HCT116 (cell line): ENCODE measurements around the gene USP50. TPM values are rescaled to one million over a fixed set of nuclear protein-coding genes. Genes with fewer than 3 reads are reported as not detected.

Experiments
- ATAC-seq: fragments of 200-7000 bp; cut with Tn5 transposase; 2 replicates; pipeline ENCODE4 v1.9.1; 2020; ENCODE audit warnings: mild to moderate bottlenecking, moderate library complexity
- BruUV-seq: library from RNA; stranded (reverse); fragments of 400-500 nt; replicated peaks from 2 replicates; lab custom pipeline; 2021; lab: Mats Ljungman, UMichigan
- CTCF ChIA-PET: fragments of 300-600 bp; sonication (Branson Sonifier 250); formaldehyde crosslinking; loops from one replicate; lab custom pipeline; 2021; ENCODE audit warnings: antibody characterized with exemption; lab: Charles Lee
- POLR2A ChIA-PET: fragments of 300-600, 350-600 bp; sonication (Branson Sonifier 250); formaldehyde crosslinking; loops from one replicate; lab custom pipeline; 2021; ENCODE audit warnings: antibody characterized with exemption; lab: Charles Lee
- RAD21 ChIA-PET, 2 experiments: fragments of 300-600 bp; sonication (Branson Sonifier 250); formaldehyde crosslinking; loops; one replicate each; lab custom pipeline; 2023; ENCODE audit warnings: low total read pairs in 2 of 2; ENCODE audit not compliant: uncharacterized antibody in 2 of 2, unreplicated experiment in 2 of 2, low non-redundant PET in 1 of 2; lab: Charles Lee
- DNase-seq: peaks from one replicate; pipeline ENCODE4 v3.0.0-alpha.2; 2010; ENCODE audit warnings: low read depth, low spot score
- H2AFZ ChIP-seq: fragments of 200-600 bp; shearing (Covaris generic), sonication (generic); 2 replicates; pipeline ENCODE4 v1.6.1; 2017; ENCODE audit warnings: low read depth, mixed run types, mixed read lengths, antibody characterized with exemption, low read length; ENCODE audit not compliant: poor library complexity, severe bottlenecking
- H3K27ac ChIP-seq: 2 replicates; pipeline ENCODE4 v1.5.1; 2012; ENCODE audit warnings: low read depth, low read length
- H3K27me3 ChIP-seq: fragments of 200-600 bp; sonication (generic); 2 replicates; pipeline ENCODE4 v1.6.1; 2016; ENCODE audit warnings: mixed run types, low read length, mixed read lengths; ENCODE audit not compliant: insufficient read depth
- H3K36me3 ChIP-seq, 2 experiments: fragments of 200-500 bp in 1 of 2; fragments of 200-600 bp in 1 of 2; sonication (Bioruptor generic) in 1 of 2; sonication (generic) in 1 of 2; 2 replicates each; pipeline versions ENCODE4 v1.5.1 to v1.6.1; 2014 to 2016; ENCODE audit warnings: low read length in 2 of 2, inconsistent platforms in 1 of 2, mixed read lengths in 1 of 2, mixed run types in 1 of 2; ENCODE audit not compliant: insufficient read depth in 2 of 2, control insufficient read depth in 1 of 2
- H3K4me1 ChIP-seq, 2 experiments: fragments of 200-600 bp in 1 of 2; sonication (generic) in 1 of 2; 2 replicates each; pipeline versions ENCODE4 v1.5.1 to v1.6.1; 2012 to 2017; ENCODE audit warnings: low read length in 2 of 2, inconsistent platforms in 1 of 2, mild to moderate bottlenecking in 1 of 2, mixed read lengths in 1 of 2, mixed run types in 1 of 2, moderate library complexity in 1 of 2; ENCODE audit not compliant: insufficient read depth in 2 of 2, control insufficient read depth in 1 of 2
- H3K4me2 ChIP-seq: fragments of 200-600 bp; sonication (generic); 2 replicates; pipeline ENCODE4 v1.6.1; 2017; ENCODE audit warnings: mixed run types, low read length, mixed read lengths
- H3K4me3 ChIP-seq, 2 experiments: fragments of 200-600 bp in 1 of 2; sonication (generic) in 1 of 2; replicated peaks in 1 of 2; 2 replicates each; pipeline ENCODE4 v1.5.1; 2011 to 2016; ENCODE audit warnings: low read length in 2 of 2, control low read depth in 1 of 2, low read depth in 1 of 2, mild to moderate bottlenecking in 1 of 2, mixed read lengths in 1 of 2, mixed run types in 1 of 2
- H3K79me2 ChIP-seq: fragments of 200-600 bp; sonication (generic); 2 replicates; pipeline ENCODE4 v1.6.1; 2017; ENCODE audit warnings: mild to moderate bottlenecking, mixed run types, low read length, moderate library complexity, mixed read lengths; ENCODE audit not compliant: insufficient read depth
- H3K9ac ChIP-seq: fragments of 200-600 bp; sonication (generic); 2 replicates; pipeline ENCODE4 v1.6.1; 2016; ENCODE audit warnings: low read length, mixed read lengths
- H3K9me2 ChIP-seq: fragments of 200-600 bp; sonication (generic), shearing (Covaris generic); 2 replicates; pipeline ENCODE4 v1.6.1; 2017; ENCODE audit warnings: mixed run types, mild to moderate bottlenecking, moderate library complexity; ENCODE audit not compliant: insufficient read depth
- H3K9me3 ChIP-seq, 2 experiments: fragments of 200-500 bp in 1 of 2; fragments of 200-600 bp in 1 of 2; sonication (Bioruptor generic) in 1 of 2; sonication (generic) in 1 of 2; 2 replicates each; pipeline ENCODE4 v1.6.1; 2014 to 2017; ENCODE audit warnings: low read length in 2 of 2, mixed read lengths in 2 of 2, inconsistent platforms in 1 of 2, low read depth in 1 of 2, mild to moderate bottlenecking in 1 of 2, mixed run types in 1 of 2, moderate library complexity in 1 of 2; ENCODE audit not compliant: control insufficient read depth in 1 of 2, insufficient read depth in 1 of 2
- H4K20me1 ChIP-seq: fragments of 200-600 bp; sonication (generic), shearing (Covaris generic); 2 replicates; pipeline ENCODE4 v1.6.1; 2017; ENCODE audit warnings: mixed run types, mild to moderate bottlenecking, moderate library complexity; ENCODE audit not compliant: insufficient read depth
- CBX3 ChIP-seq: IDR thresholded peaks from 2 replicates; pipeline ENCODE4 v1.6.1; 2012; ENCODE audit warnings: low read depth
- CTCF ChIP-seq, 3 experiments: fragments of 200-600 bp in 1 of 3; sonication (generic) in 1 of 3; IDR thresholded peaks in 2 of 3; conservative IDR thresholded peaks in 1 of 3; 2 replicates each; pipeline ENCODE4 v1.5.1; 2012 to 2017; ENCODE audit warnings: low read depth in 2 of 3, low read length in 2 of 3, antibody characterized with exemption in 1 of 3, borderline replicate concordance in 1 of 3, control low read depth in 1 of 3, mild to moderate bottlenecking in 1 of 3, mixed read lengths in 1 of 3, mixed run types in 1 of 3, moderate library complexity in 1 of 3; ENCODE audit not compliant: insufficient read depth in 1 of 3
- EGR1 ChIP-seq: IDR thresholded peaks from 2 replicates; pipeline ENCODE4 v1.6.1; 2012; ENCODE audit warnings: low read depth
- REST ChIP-seq: IDR thresholded peaks from 2 replicates; pipeline ENCODE4 v1.6.1; 2012; ENCODE audit warnings: low read depth
- SRF ChIP-seq: IDR thresholded peaks from 2 replicates; pipeline ENCODE4 v1.6.1; 2012; ENCODE audit warnings: low read depth
- TCF7L2 ChIP-seq: IDR thresholded peaks from 2 replicates; pipeline ENCODE4 v1.7.0; 2011; ENCODE audit warnings: borderline replicate concordance, inconsistent platforms; ENCODE audit not compliant: insufficient read depth, insufficient read length; ENCODE audit errors: extremely low read depth
- YY1 ChIP-seq: IDR thresholded peaks from 2 replicates; pipeline ENCODE4 v1.6.1; 2011; ENCODE audit warnings: low read length, low read depth, moderate library complexity, mild to moderate bottlenecking; ENCODE audit not compliant: insufficient replicate concordance; ENCODE audit errors: extremely low read depth
- ZFX ChIP-seq: fragments of 450-650 bp; IDR thresholded peaks from 2 replicates; pipeline ENCODE4 v1.6.1; 2017
- intact Hi-C: fragments of 100-400 bp; cut with micrococcal nuclease; formaldehyde crosslinking; loops from 2 replicates; pipeline ENCODE4 v1.10.0; 2022
- total RNA-seq: library from RNA; stranded (reverse); gene quantifications from one replicate; pipeline ENCODE4 v1.2.1, GENCODE V29; 2021; ENCODE audit not compliant: unreplicated experiment
- TF ChIP-seq, protein P1 (sequence below): IDR thresholded peaks from 2 replicates; pipeline ENCODE4 v1.6.1; 2012

The USP50 gene
- total RNA-seq, 1 experiment from 2014 or later: not detected

DNA sequence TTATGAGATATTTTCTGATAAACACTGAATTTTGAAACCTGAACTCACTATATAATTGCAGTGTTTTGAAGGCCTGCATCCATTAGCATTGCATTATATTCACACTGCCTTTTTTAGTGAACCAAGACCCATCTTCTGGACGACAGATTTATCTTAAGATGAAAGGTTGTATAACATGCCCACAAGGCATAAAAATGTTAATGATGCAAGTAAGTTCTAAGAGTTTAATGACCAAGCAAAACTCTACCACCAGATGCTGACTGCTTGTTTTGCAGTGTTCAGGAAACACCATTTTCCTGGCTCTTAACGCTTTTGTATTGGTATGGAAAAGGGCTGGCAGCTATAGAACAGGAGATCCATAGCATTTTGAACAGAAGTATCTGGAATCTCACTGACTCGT, 46.1 kb downstream of the USP50 start:
- H3K4me1 ChIP-seq: no peaks in the 10 kb centered on the region
- no peak overlapping the region for H3K4me3 ChIP-seq
- H3K4me2 ChIP-seq: no peak overlapping the region
- ChIA-PET CTCF (no interaction called here), RAD21 (no interaction called here), POLR2A (interaction anchor here (0.7 kb wide), 1 partner anchor 87 kb away, joined by 3 read pairs; no protein-coding TSS in a partner anchor)
- no peaks in the 10 kb centered on the region for H3K79me2 ChIP-seq
- TF ChIP-seq CTCF (IDR thresholded peaks at IDR 0.05 in 2 of 3, conservative IDR thresholded peaks at IDR 0.05 in 1 of 3; ENCODE audit: borderline replicate concordance in 1 of 3, insufficient read depth in 1 of 3, low read depth in 2 of 3, low read length in 2 of 3) (no peak), YY1 (no peak), TCF7L2 (no peak), SRF (no peak), EGR1 (no peak), CBX3 (no peak), REST (no peak), ZFX (no peak)
- TF ChIP-seq, protein P1, sequence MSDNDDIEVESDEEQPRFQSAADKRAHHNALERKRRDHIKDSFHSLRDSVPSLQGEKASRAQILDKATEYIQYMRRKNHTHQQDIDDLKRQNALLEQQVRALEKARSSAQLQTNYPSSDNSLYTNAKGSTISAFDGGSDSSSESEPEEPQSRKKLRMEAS: no peak
- DNase-seq: no peak
- H3K27ac ChIP-seq: no peak overlapping the region
- H2AFZ ChIP-seq: no peak overlapping the region
- H3K27me3 ChIP-seq: no peaks in the 10 kb centered on the region
- no peaks in the 10 kb centered on the region for H3K9me3 ChIP-seq
- peaks cover 22 to 36% of the 10 kb centered on the region in 2 experiments for H3K36me3 ChIP-seq
- no peak overlapping the region for H3K9ac ChIP-seq
- BruUV-seq: no TSS peak
- H3K9me2 ChIP-seq: no peaks in the 10 kb centered on the region
- H4K20me1 ChIP-seq: no peaks in the 10 kb centered on the region
- ATAC-seq: no peak
- intact Hi-C loops: no loop called here
